ENCODE measurements around the gene PARD3. TPM values are rescaled to one million over a fixed set of nuclear protein-coding genes. Genes with fewer than 3 reads are reported as not detected.

Gene PARD3
- total RNA-seq, 4 donors from 2014 or later: 150 to 172 (median 165) TPM

DNA sequence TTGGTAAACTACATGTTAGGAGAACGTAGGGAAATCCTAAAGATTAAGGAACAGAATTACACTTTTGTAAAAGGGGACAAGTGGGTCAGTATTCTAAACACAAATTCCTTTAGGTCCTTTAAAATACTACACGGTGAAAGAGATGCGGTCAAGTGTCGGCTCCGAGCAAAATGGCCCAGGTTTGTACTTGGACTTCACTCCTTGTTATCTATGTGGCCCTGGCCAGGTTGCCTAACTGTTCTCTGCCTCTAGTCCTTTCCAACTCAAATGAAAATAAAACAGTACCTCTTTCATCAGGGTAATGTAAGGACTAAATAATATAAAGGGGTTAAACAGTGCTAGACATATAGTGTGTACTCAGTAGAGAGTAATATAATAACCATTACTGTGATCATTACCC lies 344.8 kb downstream of the PARD3 start:
- WGBS, 2 donors: 95 to 96% methylated on average over 5 of the region's 5 CpGs
- H3K4me3 ChIP-seq (ENCODE audit: low read depth, poor library complexity, severe bottlenecking): no peak overlapping the region
- DNase-seq (ENCODE audit: low spot score in 2 of 2): no peak
- TF ChIP-seq, protein P1, sequence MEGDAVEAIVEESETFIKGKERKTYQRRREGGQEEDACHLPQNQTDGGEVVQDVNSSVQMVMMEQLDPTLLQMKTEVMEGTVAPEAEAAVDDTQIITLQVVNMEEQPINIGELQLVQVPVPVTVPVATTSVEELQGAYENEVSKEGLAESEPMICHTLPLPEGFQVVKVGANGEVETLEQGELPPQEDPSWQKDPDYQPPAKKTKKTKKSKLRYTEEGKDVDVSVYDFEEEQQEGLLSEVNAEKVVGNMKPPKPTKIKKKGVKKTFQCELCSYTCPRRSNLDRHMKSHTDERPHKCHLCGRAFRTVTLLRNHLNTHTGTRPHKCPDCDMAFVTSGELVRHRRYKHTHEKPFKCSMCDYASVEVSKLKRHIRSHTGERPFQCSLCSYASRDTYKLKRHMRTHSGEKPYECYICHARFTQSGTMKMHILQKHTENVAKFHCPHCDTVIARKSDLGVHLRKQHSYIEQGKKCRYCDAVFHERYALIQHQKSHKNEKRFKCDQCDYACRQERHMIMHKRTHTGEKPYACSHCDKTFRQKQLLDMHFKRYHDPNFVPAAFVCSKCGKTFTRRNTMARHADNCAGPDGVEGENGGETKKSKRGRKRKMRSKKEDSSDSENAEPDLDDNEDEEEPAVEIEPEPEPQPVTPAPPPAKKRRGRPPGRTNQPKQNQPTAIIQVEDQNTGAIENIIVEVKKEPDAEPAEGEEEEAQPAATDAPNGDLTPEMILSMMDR (IDR thresholded peaks at IDR 0.05): no peak
- TF ChIP-seq POLR2A (IDR thresholded peaks at IDR 0.05): no peak
- intact Hi-C loops (cut with DNase I; ENCODE audit: low total_unique reads): no loop called here

DNA sequence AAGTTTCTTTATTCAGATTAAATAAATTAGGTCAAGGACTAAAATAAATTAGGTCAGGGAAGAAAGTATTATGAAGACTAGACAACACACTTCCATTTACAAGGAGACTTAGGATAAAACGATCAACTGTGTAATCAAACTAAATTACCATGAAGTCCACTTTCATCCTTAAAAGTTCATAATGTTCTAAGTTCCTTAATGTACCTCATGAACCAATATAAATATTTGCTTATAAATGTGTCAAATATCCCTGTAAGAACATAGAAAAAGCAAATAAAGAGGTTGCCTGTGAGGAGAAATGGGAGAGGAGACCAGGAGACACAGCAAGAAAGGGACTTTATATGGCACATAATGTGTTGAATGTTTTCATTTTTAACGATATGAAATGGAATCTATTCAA lies 345.6 kb downstream of the PARD3 start:
- intact Hi-C loops (cut with DNase I; ENCODE audit: low total_unique reads): no loop called here
- TF ChIP-seq, protein P1 (IDR thresholded peaks at IDR 0.05): no peak
- TF ChIP-seq POLR2A (IDR thresholded peaks at IDR 0.05): no peak
- 93 to 95% methylated on average over 2 of the region's 2 CpGs for WGBS, 2 donors
- DNase-seq (ENCODE audit: low spot score in 2 of 2): no peak
- H3K4me3 ChIP-seq (ENCODE audit: low read depth, poor library complexity, severe bottlenecking): no peak overlapping the region

DNA sequence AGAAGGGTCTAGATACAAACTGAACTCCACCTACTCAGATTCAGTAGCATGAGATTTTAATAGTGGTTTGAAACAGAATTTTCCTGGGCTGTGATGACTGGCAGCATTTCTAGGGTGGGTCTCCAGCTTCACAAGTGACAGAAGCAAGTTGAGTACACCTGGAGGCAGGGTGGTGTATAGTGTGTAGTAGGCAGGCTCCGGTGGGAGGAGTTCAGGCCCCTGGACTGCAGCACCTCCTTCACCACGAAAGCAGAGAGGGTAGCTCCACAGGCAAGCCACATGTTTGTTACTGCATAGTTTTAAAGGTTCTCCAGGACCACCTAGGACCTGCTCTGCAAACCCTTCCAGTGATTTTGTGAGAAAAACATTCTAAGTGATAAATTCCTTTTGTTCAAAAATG lies 347.2 kb downstream of the PARD3 start:
- DNase-seq (ENCODE audit: low spot score in 2 of 2): no peak
- no peak overlapping the region for H3K4me3 ChIP-seq (ENCODE audit: low read depth, poor library complexity, severe bottlenecking)
- intact Hi-C loops (cut with DNase I; ENCODE audit: low total_unique reads): no loop called here
- WGBS, 2 donors: 87 to 94% methylated on average over 2 of the region's 2 CpGs
- no peak for TF ChIP-seq POLR2A (IDR thresholded peaks at IDR 0.05)
- TF ChIP-seq, protein P1 (IDR thresholded peaks at IDR 0.05): no peak

DNA sequence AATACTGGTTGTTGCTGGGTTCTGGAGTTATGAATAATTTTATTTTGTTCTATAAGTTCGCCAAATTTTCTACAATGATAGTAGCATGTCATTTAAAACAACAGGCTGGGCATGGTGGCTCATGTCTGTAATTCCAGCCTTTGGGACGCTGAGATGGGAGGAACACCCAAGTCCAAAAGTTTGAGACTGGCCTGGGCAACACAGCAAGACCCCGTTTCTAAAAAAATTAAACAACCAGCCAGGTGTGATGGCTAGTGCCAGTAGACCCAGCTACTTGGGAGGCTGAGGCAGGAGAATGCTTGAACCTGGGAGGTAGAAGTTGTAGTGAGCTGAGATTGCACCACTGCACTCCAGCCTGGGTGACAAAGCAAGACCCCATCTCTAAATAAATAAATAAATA lies 347.7 kb downstream of the PARD3 start:
- no peak for DNase-seq (ENCODE audit: low spot score in 2 of 2)
- no peak overlapping the region for H3K4me3 ChIP-seq (ENCODE audit: low read depth, poor library complexity, severe bottlenecking)
- WGBS, 2 donors: 95 to 96% methylated on average over 3 of the region's 3 CpGs
- intact Hi-C loops (cut with DNase I; ENCODE audit: low total_unique reads): no loop called here
- no peak for TF ChIP-seq POLR2A (IDR thresholded peaks at IDR 0.05)
- TF ChIP-seq, protein P1 (IDR thresholded peaks at IDR 0.05): no peak

DNA sequence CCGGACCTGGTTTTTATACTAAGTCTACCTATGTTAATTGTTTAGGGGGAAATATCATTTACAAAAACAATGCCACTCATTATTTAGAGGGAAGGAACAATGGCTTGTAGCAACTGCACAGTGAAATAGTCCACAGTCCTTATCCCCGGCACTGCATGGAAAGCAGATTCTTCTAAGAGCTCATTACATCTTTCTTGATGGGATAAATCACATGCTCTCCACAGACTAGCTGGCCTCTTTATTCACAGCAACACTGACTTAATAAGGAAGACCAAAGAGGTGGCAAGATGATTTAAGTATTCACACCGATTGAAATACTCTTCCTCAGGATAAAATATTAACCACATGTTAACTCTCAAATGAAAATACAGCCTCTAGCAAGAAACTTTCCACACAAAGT lies 349.4 kb downstream of the PARD3 start:
- H3K4me3 ChIP-seq (ENCODE audit: low read depth, poor library complexity, severe bottlenecking): no peak overlapping the region
- no peak for DNase-seq (ENCODE audit: low spot score in 2 of 2)
- 67 to 68% methylated on average over 3 of the region's 3 CpGs for WGBS, 2 donors

DNA sequence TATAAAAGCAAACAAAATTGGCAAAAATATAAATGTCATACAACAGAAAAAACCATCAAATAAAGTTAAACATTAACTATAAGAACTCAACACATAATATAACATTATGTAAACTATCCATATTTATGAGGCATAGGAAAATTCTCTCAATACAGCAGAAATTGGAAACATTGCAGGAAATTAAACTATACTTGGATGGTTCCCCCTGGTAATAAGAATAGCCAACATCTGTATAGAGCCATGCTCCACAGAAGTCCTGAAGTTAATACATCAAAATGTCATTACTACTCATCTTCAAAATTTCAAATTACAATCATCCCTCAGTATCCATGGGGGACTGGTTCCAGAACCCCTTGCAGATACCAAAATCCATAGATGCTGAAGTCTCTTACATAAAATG lies 350.5 kb downstream of the PARD3 start:
- no peak for DNase-seq (ENCODE audit: low spot score in 2 of 2)
- TF ChIP-seq POLR2A (IDR thresholded peaks at IDR 0.05): no peak
- TF ChIP-seq, protein P1 (IDR thresholded peaks at IDR 0.05): no peak
- H3K4me3 ChIP-seq (ENCODE audit: low read depth, poor library complexity, severe bottlenecking): no peak overlapping the region
- intact Hi-C loops (cut with DNase I; ENCODE audit: low total_unique reads): no loop called here

More for the DNA sequence above, 349.4 kb downstream of the PARD3 start:
- TF ChIP-seq POLR2A (IDR thresholded peaks at IDR 0.05): no peak
- TF ChIP-seq, protein P1 (IDR thresholded peaks at IDR 0.05): no peak
- intact Hi-C loops (cut with DNase I; ENCODE audit: low total_unique reads): no loop called here
